OCI-LY7 (cell line): ENCODE measurements around the gene RNASE3. TPM values are rescaled to one million over a fixed set of nuclear protein-coding genes. Genes with fewer than 3 reads are reported as not detected.
"Not testable (repeated sequence)": the region's sequence is repeated elsewhere in the genome, so short reads cannot be mapped to it uniquely, and the experiment has no call there.

ENCODE experiments used
- BruUV-seq: library from RNA; stranded (reverse); fragments of 400-500 nt; replicated peaks from 2 replicates; lab custom pipeline; 2021; lab: Mats Ljungman, UMichigan
- CTCF ChIA-PET: fragments of 300-600 bp; sonication (Branson Sonifier 250); formaldehyde crosslinking; loops from one replicate; lab custom pipeline; 2022; ENCODE audit warnings: antibody characterized with exemption; ENCODE audit not compliant: unreplicated experiment; lab: Charles Lee
- POLR2A ChIA-PET: fragments of 300-600 bp; sonication (Branson Sonifier 250); formaldehyde crosslinking; loops from one replicate; lab custom pipeline; 2022; ENCODE audit warnings: antibody characterized with exemption; lab: Charles Lee
- DNase-seq: peaks from one replicate; pipeline ENCODE4 v3.0.0-alpha.2; 2015; ENCODE audit warnings: low spot score
- H2AFZ ChIP-seq: fragments of 200-600 bp; sonication (generic), shearing (Covaris generic); 2 replicates; pipeline ENCODE4 v1.6.1; 2014; ENCODE audit warnings: mild to moderate bottlenecking, antibody characterized with exemption, low read length, moderate library complexity
- H3K27ac ChIP-seq: fragments of 200-600 bp; sonication (generic); 2 replicates; pipeline ENCODE4 v1.5.1; 2014; ENCODE audit warnings: mixed run types, low read depth, mild to moderate bottlenecking, moderate library complexity, low read length, inconsistent platforms; ENCODE audit not compliant: poor library complexity, severe bottlenecking
- H3K36me3 ChIP-seq: fragments of 200-600 bp; sonication (generic); 2 replicates; pipeline ENCODE4 v1.6.1; 2014; ENCODE audit warnings: mild to moderate bottlenecking, antibody characterized with exemption, low read length, moderate library complexity, mixed read lengths; ENCODE audit not compliant: insufficient read depth
- H3K4me1 ChIP-seq: fragments of 200-600 bp; sonication (generic); 2 replicates; pipeline ENCODE4 v1.5.1; 2014; ENCODE audit warnings: mild to moderate bottlenecking, low read length; ENCODE audit not compliant: insufficient read depth, poor library complexity, severe bottlenecking
- H3K4me2 ChIP-seq: fragments of 200-600 bp; sonication (generic); 2 replicates; pipeline ENCODE4 v1.6.1; 2014; ENCODE audit warnings: mild to moderate bottlenecking, low read length
- H3K4me3 ChIP-seq: fragments of 200-600 bp; sonication (generic); 2 replicates; pipeline ENCODE4 v1.5.1; 2014; ENCODE audit warnings: mild to moderate bottlenecking, low read depth, low read length; ENCODE audit not compliant: poor library complexity, severe bottlenecking
- H3K79me2 ChIP-seq: fragments of 200-600 bp; sonication (generic); 2 replicates; pipeline ENCODE4 v1.6.1; 2016; ENCODE audit warnings: low read depth, mild to moderate bottlenecking, low read length, moderate library complexity, mixed read lengths; ENCODE audit not compliant: insufficient read depth
- H3K9me2 ChIP-seq: fragments of 200-600 bp; sonication (generic); 2 replicates; pipeline ENCODE4 v1.6.1; 2016; ENCODE audit warnings: mild to moderate bottlenecking, low read length, mixed read lengths; ENCODE audit not compliant: insufficient read depth
- H3K9me3 ChIP-seq: fragments of 200-600 bp; sonication (generic); 2 replicates; pipeline ENCODE4 v1.6.1; 2014; ENCODE audit warnings: mild to moderate bottlenecking, mixed run types, low read length, mixed read lengths
- H4K20me1 ChIP-seq: fragments of 200-600 bp; sonication (generic); 2 replicates; pipeline ENCODE4 v1.6.1; 2014; ENCODE audit warnings: mild to moderate bottlenecking, antibody characterized with exemption, low read length, moderate library complexity, mixed read lengths; ENCODE audit not compliant: insufficient read depth
- CTCF ChIP-seq: fragments of 200-600 bp; sonication (generic); conservative IDR thresholded peaks from 2 replicates; pipeline ENCODE4 v1.5.1; 2014; ENCODE audit warnings: mild to moderate bottlenecking, antibody characterized with exemption, low read length, moderate library complexity, mixed read lengths
- EZH2phosphoT487 ChIP-seq: fragments of 200-600 bp; sonication (generic); IDR thresholded peaks from 2 replicates; pipeline ENCODE4 v1.6.1; 2018; ENCODE audit warnings: low read depth, borderline replicate concordance, mild to moderate bottlenecking, mixed run types, antibody characterized with exemption, low read length, moderate library complexity, mixed read lengths
- intact Hi-C: fragments of 100-400 bp; cut with micrococcal nuclease; formaldehyde crosslinking; loops from one replicate; pipeline ENCODE4 v1.10.0; 2022; ENCODE audit not compliant: unreplicated experiment
- total RNA-seq, 2 experiments: library from RNA; depleted of rRNA in 1 of 2; stranded (reverse); fragments of >200 nt in 1 of 2; shearing (Covaris generic) in 1 of 2; gene quantifications; 2 replicates each; pipeline ENCODE4 v1.2.3, GENCODE V29; 2014 to 2022

The RNASE3 gene
- total RNA-seq, 2 experiments from 2014 or later = not detected

- intact Hi-C loops, H3K9me3 ChIP-seq, CTCF ChIA-PET, H3K4me1 ChIP-seq, H3K79me2 ChIP-seq, H3K27ac ChIP-seq, H3K36me3 ChIP-seq, H2AFZ ChIP-seq, DNase-seq, H3K4me3 ChIP-seq, POLR2A ChIA-PET, H3K4me2 ChIP-seq, BruUV-seq, H3K9me2 ChIP-seq, H4K20me1 ChIP-seq: not testable (repeated sequence)
Measured at GRCh38 chr14:20919038-20919756, 28.0 kb downstream of the RNASE3 start.

- POLR2A ChIA-PET, H3K27ac ChIP-seq, BruUV-seq, H3K4me1 ChIP-seq, CTCF ChIA-PET, H3K36me3 ChIP-seq, H3K9me2 ChIP-seq, intact Hi-C loops, H3K9me3 ChIP-seq, H3K79me2 ChIP-seq, H3K4me2 ChIP-seq, H3K4me3 ChIP-seq, H4K20me1 ChIP-seq, H2AFZ ChIP-seq, DNase-seq: not testable (repeated sequence)
Measured at GRCh38 chr14:20923766-20924297, 32.6 kb downstream of the RNASE3 start.

- ChIA-PET POLR2A (no interaction called here), CTCF (no interaction called here)
- intact Hi-C loops = no loop called here
- Histone ChIP-seq H3K4me3 (no peak overlapping the region), H3K9me2 (no peaks in the 10 kb centered on the region), H3K9me3 (no peaks in the 10 kb centered on the region), H3K79me2 (no peaks in the 10 kb centered on the region), H3K4me2 (no peak overlapping the region), H4K20me1 (no peaks in the 10 kb centered on the region), H3K36me3 (no peaks in the 10 kb centered on the region), H3K4me1 (no peaks in the 10 kb centered on the region), H2AFZ (no peak overlapping the region), H3K27ac (no peak overlapping the region)
- BruUV-seq = no TSS peak
- TF ChIP-seq CTCF (peak; percentile 84), EZH2phosphoT487 (no peak)
- DNase-seq = peak; percentile 44
Measured at GRCh38 chr14:20934148-20934762, 43.1 kb downstream of the RNASE3 start.
